Suprapubic skin (tissue), 4 donors: ENCODE results near the gene ST6GALNAC4. TPM values are rescaled to one million over a fixed set of nuclear protein-coding genes. Genes with fewer than 3 reads are reported as not detected.
A peak's percentile ranks its signal among the peaks of the same experiment; 100 is the strongest.

Experiments used
- DNase-seq, 2 donors: peaks; one replicate each; pipeline ENCODE4 v3.0.0-alpha.2; 2019; ENCODE audit warnings: low spot score in 2 of 2
- H3K27ac ChIP-seq: fragments of 200-600 bp; sonication (generic); one replicate; pipeline ENCODE4 v1.5.1; 2019
- H3K27me3 ChIP-seq: fragments of 200-600 bp; sonication (generic); one replicate; pipeline ENCODE4 v1.5.1; 2019
- H3K36me3 ChIP-seq: fragments of 200-600 bp; sonication (generic); one replicate; pipeline ENCODE4 v1.5.1; 2019
- H3K4me1 ChIP-seq: fragments of 200-600 bp; sonication (generic); one replicate; pipeline ENCODE4 v1.5.1; 2019
- H3K4me3 ChIP-seq: fragments of 200-600 bp; sonication (generic); one replicate; pipeline ENCODE4 v1.5.1; 2019; ENCODE audit warnings: mild to moderate bottlenecking
- H3K9me3 ChIP-seq: fragments of 200-600 bp; sonication (generic); one replicate; pipeline ENCODE4 v1.5.1; 2019
- CTCF ChIP-seq, 2 donors: fragments of 200-600 bp in 1 of 2; fragments of 450-650 bp in 1 of 2; sonication (generic) in 1 of 2; IDR thresholded peaks; one replicate each; pipeline ENCODE4 v1.5.1; 2016 to 2019; ENCODE audit warnings: antibody characterized with exemption in 2 of 2, mild to moderate bottlenecking in 1 of 2, moderate library complexity in 1 of 2
- EP300 ChIP-seq: sonication (generic); formaldehyde crosslinking; IDR thresholded peaks from one replicate; pipeline ENCODE4 v1.6.1; 2017; ENCODE audit warnings: antibody characterized with exemption
- POLR2A ChIP-seq, 2 donors: fragments of 450-650 bp; IDR thresholded peaks; one replicate each; pipeline ENCODE4 v1.6.1; 2017; ENCODE audit warnings: antibody characterized with exemption in 2 of 2, mild to moderate bottlenecking in 2 of 2, moderate library complexity in 2 of 2
- POLR2AphosphoS5 ChIP-seq, 3 donors: sonication (generic); formaldehyde crosslinking; IDR thresholded peaks; one replicate each; pipeline ENCODE4 v1.6.1; 2017; ENCODE audit warnings: antibody characterized with exemption in 3 of 3
- WGBS: methylation state at CpG from one replicate; pipeline ENCODE4 v1.1.5; 2018; 5-methylcytosine and 5-hydroxymethylcytosine counted together
- total RNA-seq, 4 donors: library from RNA; depleted of rRNA; stranded (reverse); fragments of >200 nt; gene quantifications; one replicate each; pipeline ENCODE4 v1.1.0, GENCODE V29; 2016

ST6GALNAC4 gene
- total RNA-seq, 4 donors from 2014 or later, result 14.6 to 25.2 (median 20.2) TPM

GRCh38 chr9:127944586-127945218 is 27.9 kb upstream of the ST6GALNAC4 start:
- 88% methylated on average over 33 of the region's 38 CpGs for WGBS

GRCh38 chr9:127943731-127944144 is 26.9 kb upstream of the ST6GALNAC4 start:
- Histone ChIP-seq H3K27me3 (no peaks in the 10 kb centered on the region), H3K9me3 (no peaks in the 10 kb centered on the region), H3K4me1 (peaks cover 19% of the 10 kb centered on the region), H3K27ac (no peak overlapping the region), H3K4me3 (no peak overlapping the region), H3K36me3 (peaks cover 59% of the 10 kb centered on the region)
- TF ChIP-seq POLR2A (IDR thresholded peaks at IDR 0.05) (no peak), CTCF (IDR thresholded peaks at IDR 0.05) (peak; percentile 80 to 81), POLR2AphosphoS5 (IDR thresholded peaks at IDR 0.05) (no peak), EP300 (no peak)
- WGBS, result 30% methylated on average over 11 of the region's 13 CpGs
- DNase-seq, result peak; percentile 90 to 93

More at GRCh38 chr9:127944586-127945218, 27.9 kb upstream of the ST6GALNAC4 start:
- Histone ChIP-seq H3K27me3 (no peaks in the 10 kb centered on the region), H3K4me3 (no peak overlapping the region), H3K36me3 (peaks cover 63% of the 10 kb centered on the region), H3K4me1 (peaks cover 24% of the 10 kb centered on the region), H3K9me3 (no peaks in the 10 kb centered on the region), H3K27ac (no peak overlapping the region)
- TF ChIP-seq EP300 (no peak), CTCF (IDR thresholded peaks at IDR 0.05) (no peak), POLR2A (IDR thresholded peaks at IDR 0.05) (no peak), POLR2AphosphoS5 (IDR thresholded peaks at IDR 0.05) (no peak)
- DNase-seq, result no peak

- 84% methylated on average over 14 of the region's 14 CpGs for WGBS
- peaks cover 58% of the 10 kb centered on the region for H3K36me3 ChIP-seq
Measured at GRCh38 chr9:127943011-127943662, 26.3 kb upstream of the ST6GALNAC4 start.

GRCh38 chr9:127942216-127943010 is 25.6 kb upstream of the ST6GALNAC4 start:
- WGBS, result 57% methylated on average over 12 of the region's 18 CpGs
- Histone ChIP-seq H3K4me1 (peaks cover 27% of the 10 kb centered on the region), H3K36me3 (peaks cover 51% of the 10 kb centered on the region), H3K27ac (no peak overlapping the region), H3K27me3 (no peaks in the 10 kb centered on the region), H3K9me3 (no peaks in the 10 kb centered on the region), H3K4me3 (no peak overlapping the region)
- TF ChIP-seq CTCF (IDR thresholded peaks at IDR 0.05) (peak; percentile 84), POLR2AphosphoS5 (IDR thresholded peaks at IDR 0.05) (no peak)
- DNase-seq, result no peak

More at GRCh38 chr9:127943011-127943662, 26.3 kb upstream of the ST6GALNAC4 start:
- H3K27ac ChIP-seq, result no peak overlapping the region
- DNase-seq, result no peak
- H3K9me3 ChIP-seq, result no peaks in the 10 kb centered on the region
- no peaks in the 10 kb centered on the region for H3K27me3 ChIP-seq
- no peak overlapping the region for H3K4me3 ChIP-seq
- TF ChIP-seq POLR2AphosphoS5 (IDR thresholded peaks at IDR 0.05), result no peak
- TF ChIP-seq POLR2A (IDR thresholded peaks at IDR 0.05), result no peak
- TF ChIP-seq EP300, result no peak
- no peak for TF ChIP-seq CTCF (IDR thresholded peaks at IDR 0.05)
- peaks cover 22% of the 10 kb centered on the region for H3K4me1 ChIP-seq

- Histone ChIP-seq H3K27ac (no peak overlapping the region), H3K4me3 (no peak overlapping the region), H3K9me3 (no peaks in the 10 kb centered on the region), H3K36me3 (peaks cover 49% of the 10 kb centered on the region), H3K4me1 (peaks cover 31% of the 10 kb centered on the region), H3K27me3 (no peaks in the 10 kb centered on the region)
- no peak for DNase-seq
- TF ChIP-seq CTCF (IDR thresholded peaks at IDR 0.05) (no peak), POLR2A (IDR thresholded peaks at IDR 0.05) (no peak), EP300 (no peak), POLR2AphosphoS5 (IDR thresholded peaks at IDR 0.05) (no peak)
- 83% methylated on average over 2 of the region's 3 CpGs for WGBS
Measured at GRCh38 chr9:127941961-127942215, 25.0 kb upstream of the ST6GALNAC4 start.
